HCT116 (cell line): ENCODE results near the gene PCARE. TPM values are rescaled to one million over a fixed set of nuclear protein-coding genes. Genes with fewer than 3 reads are reported as not detected.

Experiments used
- ATAC-seq: fragments of 200-7000 bp; cut with Tn5 transposase; 2 replicates; pipeline ENCODE4 v1.9.1; 2020; ENCODE audit warnings: mild to moderate bottlenecking, moderate library complexity
- BruUV-seq: library from RNA; stranded (reverse); fragments of 400-500 nt; replicated peaks from 2 replicates; lab custom pipeline; 2021; lab: Mats Ljungman, UMichigan
- CTCF ChIA-PET: fragments of 300-600 bp; sonication (Branson Sonifier 250); formaldehyde crosslinking; loops from one replicate; lab custom pipeline; 2021; ENCODE audit warnings: antibody characterized with exemption; lab: Charles Lee
- POLR2A ChIA-PET: fragments of 300-600, 350-600 bp; sonication (Branson Sonifier 250); formaldehyde crosslinking; loops from one replicate; lab custom pipeline; 2021; ENCODE audit warnings: antibody characterized with exemption; lab: Charles Lee
- RAD21 ChIA-PET, 2 experiments: fragments of 300-600 bp; sonication (Branson Sonifier 250); formaldehyde crosslinking; loops; one replicate each; lab custom pipeline; 2023; ENCODE audit warnings: low total read pairs in 2 of 2; ENCODE audit not compliant: uncharacterized antibody in 2 of 2, unreplicated experiment in 2 of 2, low non-redundant PET in 1 of 2; lab: Charles Lee
- DNase-seq: peaks from one replicate; pipeline ENCODE4 v3.0.0-alpha.2; 2010; ENCODE audit warnings: low read depth, low spot score
- H2AFZ ChIP-seq: fragments of 200-600 bp; shearing (Covaris generic), sonication (generic); 2 replicates; pipeline ENCODE4 v1.6.1; 2017; ENCODE audit warnings: low read depth, mixed run types, mixed read lengths, antibody characterized with exemption, low read length; ENCODE audit not compliant: poor library complexity, severe bottlenecking
- H3K27ac ChIP-seq: 2 replicates; pipeline ENCODE4 v1.5.1; 2012; ENCODE audit warnings: low read depth, low read length
- H3K27me3 ChIP-seq: fragments of 200-600 bp; sonication (generic); 2 replicates; pipeline ENCODE4 v1.6.1; 2016; ENCODE audit warnings: mixed run types, low read length, mixed read lengths; ENCODE audit not compliant: insufficient read depth
- H3K36me3 ChIP-seq, 2 experiments: fragments of 200-500 bp in 1 of 2; fragments of 200-600 bp in 1 of 2; sonication (Bioruptor generic) in 1 of 2; sonication (generic) in 1 of 2; 2 replicates each; pipeline versions ENCODE4 v1.5.1 to v1.6.1; 2014 to 2016; ENCODE audit warnings: low read length in 2 of 2, inconsistent platforms in 1 of 2, mixed read lengths in 1 of 2, mixed run types in 1 of 2; ENCODE audit not compliant: insufficient read depth in 2 of 2, control insufficient read depth in 1 of 2
- H3K4me1 ChIP-seq, 2 experiments: fragments of 200-600 bp in 1 of 2; sonication (generic) in 1 of 2; 2 replicates each; pipeline versions ENCODE4 v1.5.1 to v1.6.1; 2012 to 2017; ENCODE audit warnings: low read length in 2 of 2, inconsistent platforms in 1 of 2, mild to moderate bottlenecking in 1 of 2, mixed read lengths in 1 of 2, mixed run types in 1 of 2, moderate library complexity in 1 of 2; ENCODE audit not compliant: insufficient read depth in 2 of 2, control insufficient read depth in 1 of 2
- H3K4me2 ChIP-seq: fragments of 200-600 bp; sonication (generic); 2 replicates; pipeline ENCODE4 v1.6.1; 2017; ENCODE audit warnings: mixed run types, low read length, mixed read lengths
- H3K4me3 ChIP-seq, 2 experiments: fragments of 200-600 bp in 1 of 2; sonication (generic) in 1 of 2; replicated peaks in 1 of 2; 2 replicates each; pipeline ENCODE4 v1.5.1; 2011 to 2016; ENCODE audit warnings: low read length in 2 of 2, control low read depth in 1 of 2, low read depth in 1 of 2, mild to moderate bottlenecking in 1 of 2, mixed read lengths in 1 of 2, mixed run types in 1 of 2
- H3K79me2 ChIP-seq: fragments of 200-600 bp; sonication (generic); 2 replicates; pipeline ENCODE4 v1.6.1; 2017; ENCODE audit warnings: mild to moderate bottlenecking, mixed run types, low read length, moderate library complexity, mixed read lengths; ENCODE audit not compliant: insufficient read depth
- H3K9ac ChIP-seq: fragments of 200-600 bp; sonication (generic); 2 replicates; pipeline ENCODE4 v1.6.1; 2016; ENCODE audit warnings: low read length, mixed read lengths
- H3K9me2 ChIP-seq: fragments of 200-600 bp; sonication (generic), shearing (Covaris generic); 2 replicates; pipeline ENCODE4 v1.6.1; 2017; ENCODE audit warnings: mixed run types, mild to moderate bottlenecking, moderate library complexity; ENCODE audit not compliant: insufficient read depth
- H3K9me3 ChIP-seq, 2 experiments: fragments of 200-500 bp in 1 of 2; fragments of 200-600 bp in 1 of 2; sonication (Bioruptor generic) in 1 of 2; sonication (generic) in 1 of 2; 2 replicates each; pipeline ENCODE4 v1.6.1; 2014 to 2017; ENCODE audit warnings: low read length in 2 of 2, mixed read lengths in 2 of 2, inconsistent platforms in 1 of 2, low read depth in 1 of 2, mild to moderate bottlenecking in 1 of 2, mixed run types in 1 of 2, moderate library complexity in 1 of 2; ENCODE audit not compliant: control insufficient read depth in 1 of 2, insufficient read depth in 1 of 2
- H4K20me1 ChIP-seq: fragments of 200-600 bp; sonication (generic), shearing (Covaris generic); 2 replicates; pipeline ENCODE4 v1.6.1; 2017; ENCODE audit warnings: mixed run types, mild to moderate bottlenecking, moderate library complexity; ENCODE audit not compliant: insufficient read depth
- FOSL1 ChIP-seq: IDR thresholded peaks from 2 replicates; pipeline ENCODE4 v1.6.1; 2012; ENCODE audit warnings: low read depth
- POLR2A ChIP-seq: IDR thresholded peaks from 2 replicates; pipeline ENCODE4 v1.7.0; 2011; ENCODE audit warnings: borderline replicate concordance; ENCODE audit not compliant: insufficient read depth, insufficient read length; ENCODE audit errors: extremely low read depth
- RAD21 ChIP-seq: IDR thresholded peaks from 2 replicates; pipeline ENCODE4 v1.6.1; 2012; ENCODE audit warnings: low read depth, mild to moderate bottlenecking
- SP1 ChIP-seq: IDR thresholded peaks from 2 replicates; pipeline ENCODE4 v1.6.1; 2012; ENCODE audit warnings: low read depth
- SRF ChIP-seq: IDR thresholded peaks from 2 replicates; pipeline ENCODE4 v1.6.1; 2012; ENCODE audit warnings: low read depth
- intact Hi-C: fragments of 100-400 bp; cut with micrococcal nuclease; formaldehyde crosslinking; loops from 2 replicates; pipeline ENCODE4 v1.10.0; 2022
- total RNA-seq: library from RNA; stranded (reverse); gene quantifications from one replicate; pipeline ENCODE4 v1.2.1, GENCODE V29; 2021; ENCODE audit not compliant: unreplicated experiment
- TF ChIP-seq, protein P1 (sequence below): IDR thresholded peaks from 2 replicates; pipeline ENCODE4 v1.6.1; 2011; ENCODE audit warnings: mild to moderate bottlenecking, low read length, moderate library complexity; ENCODE audit not compliant: insufficient replicate concordance; ENCODE audit errors: extremely low read depth

Gene PCARE
- total RNA-seq, 1 experiment from 2014 or later = not detected

DNA sequence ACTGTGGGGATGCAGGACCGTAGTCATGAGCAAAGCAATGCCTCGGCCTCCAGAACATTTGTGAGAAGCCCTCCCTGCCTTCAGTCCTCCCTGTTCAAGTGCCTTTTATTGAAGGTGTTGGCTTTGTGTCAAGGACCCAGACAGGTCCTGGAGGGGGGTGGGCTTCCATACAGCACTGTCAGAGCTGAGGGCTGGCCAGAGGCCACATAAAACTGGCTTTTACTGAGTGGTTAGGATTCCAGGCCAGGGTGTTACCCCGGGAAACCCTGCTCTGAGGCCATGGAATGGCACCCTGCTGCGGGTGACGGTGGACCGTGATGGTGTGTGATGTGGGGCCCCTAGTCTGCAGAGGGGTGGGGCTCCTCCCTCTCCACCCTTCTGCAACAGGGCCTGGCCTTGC lies 51.6 kb downstream of the PCARE start:
- Histone ChIP-seq H3K4me3 (no peak overlapping the region), H4K20me1 (no peaks in the 10 kb centered on the region), H3K27ac (no peak overlapping the region), H2AFZ (no peak overlapping the region), H3K4me2 (no peak overlapping the region), H3K27me3 (no peaks in the 10 kb centered on the region), H3K9ac (no peak overlapping the region), H3K79me2 (no peaks in the 10 kb centered on the region), H3K9me2 (no peaks in the 10 kb centered on the region), H3K9me3 (no peaks in the 10 kb centered on the region), H3K36me3 (no peaks in the 10 kb centered on the region), H3K4me1 (no peaks in the 10 kb centered on the region)
- no TSS peak for BruUV-seq
- intact Hi-C loops = no loop called here
- TF ChIP-seq SRF = no peak
- no peak for DNase-seq
- RAD21 ChIA-PET = no interaction called here
- POLR2A ChIA-PET = no interaction called here
- CTCF ChIA-PET = interaction anchor here (1.3 kb wide), 1 partner anchor 64 kb away, joined by 3 read pairs; no protein-coding TSS in a partner anchor
- no peak for ATAC-seq

DNA sequence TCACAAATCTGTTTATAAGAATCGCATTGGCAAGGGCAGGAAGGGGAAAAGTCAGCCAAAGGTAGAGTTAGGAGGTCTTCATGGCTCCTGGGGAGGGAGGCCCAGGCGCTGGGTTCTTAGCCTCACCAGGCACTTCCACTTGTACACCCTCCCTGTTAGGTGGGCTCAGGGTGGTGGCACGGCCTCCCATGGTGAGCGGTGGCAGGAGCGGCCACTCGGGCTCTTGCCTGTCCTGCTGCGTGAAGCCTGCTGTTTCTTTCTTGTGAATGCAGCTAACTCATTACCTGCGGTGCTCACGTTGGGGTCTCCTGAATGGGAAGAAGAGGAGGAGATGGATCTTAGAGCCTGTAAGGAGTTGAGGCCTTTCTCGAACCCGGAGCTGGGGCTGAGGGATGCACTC lies 52.4 kb downstream of the PCARE start:
- CTCF ChIA-PET = interaction anchor here (1.3 kb wide), 1 partner anchor 63 kb away, joined by 3 read pairs; no protein-coding TSS in a partner anchor
- Histone ChIP-seq H2AFZ (no peak overlapping the region), H3K36me3 (no peaks in the 10 kb centered on the region), H3K27ac (no peak overlapping the region), H3K9me3 (no peaks in the 10 kb centered on the region), H3K4me1 (no peaks in the 10 kb centered on the region), H3K9ac (no peak overlapping the region), H3K79me2 (no peaks in the 10 kb centered on the region), H3K4me3 (no peak overlapping the region), H3K9me2 (no peaks in the 10 kb centered on the region), H4K20me1 (no peaks in the 10 kb centered on the region), H3K27me3 (no peaks in the 10 kb centered on the region), H3K4me2 (no peak overlapping the region)
- ATAC-seq (no peak), DNase-seq (no peak)
- RAD21 ChIA-PET = no interaction called here
- no peak for TF ChIP-seq SRF
- TF ChIP-seq FOSL1 = no peak
- no peak for TF ChIP-seq POLR2A
- TF ChIP-seq, protein P1, sequence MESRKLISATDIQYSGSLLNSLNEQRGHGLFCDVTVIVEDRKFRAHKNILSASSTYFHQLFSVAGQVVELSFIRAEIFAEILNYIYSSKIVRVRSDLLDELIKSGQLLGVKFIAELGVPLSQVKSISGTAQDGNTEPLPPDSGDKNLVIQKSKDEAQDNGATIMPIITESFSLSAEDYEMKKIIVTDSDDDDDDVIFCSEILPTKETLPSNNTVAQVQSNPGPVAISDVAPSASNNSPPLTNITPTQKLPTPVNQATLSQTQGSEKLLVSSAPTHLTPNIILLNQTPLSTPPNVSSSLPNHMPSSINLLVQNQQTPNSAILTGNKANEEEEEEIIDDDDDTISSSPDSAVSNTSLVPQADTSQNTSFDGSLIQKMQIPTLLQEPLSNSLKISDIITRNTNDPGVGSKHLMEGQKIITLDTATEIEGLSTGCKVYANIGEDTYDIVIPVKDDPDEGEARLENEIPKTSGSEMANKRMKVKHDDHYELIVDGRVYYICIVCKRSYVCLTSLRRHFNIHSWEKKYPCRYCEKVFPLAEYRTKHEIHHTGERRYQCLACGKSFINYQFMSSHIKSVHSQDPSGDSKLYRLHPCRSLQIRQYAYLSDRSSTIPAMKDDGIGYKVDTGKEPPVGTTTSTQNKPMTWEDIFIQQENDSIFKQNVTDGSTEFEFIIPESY = no peak
- no peak for TF ChIP-seq SP1
- TF ChIP-seq RAD21 = no peak
- POLR2A ChIA-PET = no interaction called here
- no TSS peak for BruUV-seq
- intact Hi-C loops = no loop called here
